22Rv1 (cell line): Measurements from ENCODE around the gene DDIT4.

Source experiments
- ZFX ChIP-seq: fragments of 450-650 bp; IDR thresholded peaks from 2 replicates; pipeline ENCODE4 v1.6.1; 2017; ENCODE audit warnings: antibody characterized with exemption, borderline replicate concordance
- TF ChIP-seq, protein P1 (sequence below): fragments of 450-650 bp; IDR thresholded peaks from 2 replicates; pipeline ENCODE4 v1.5.1; 2017; ENCODE audit warnings: mild to moderate bottlenecking

- TF ChIP-seq, protein P1, sequence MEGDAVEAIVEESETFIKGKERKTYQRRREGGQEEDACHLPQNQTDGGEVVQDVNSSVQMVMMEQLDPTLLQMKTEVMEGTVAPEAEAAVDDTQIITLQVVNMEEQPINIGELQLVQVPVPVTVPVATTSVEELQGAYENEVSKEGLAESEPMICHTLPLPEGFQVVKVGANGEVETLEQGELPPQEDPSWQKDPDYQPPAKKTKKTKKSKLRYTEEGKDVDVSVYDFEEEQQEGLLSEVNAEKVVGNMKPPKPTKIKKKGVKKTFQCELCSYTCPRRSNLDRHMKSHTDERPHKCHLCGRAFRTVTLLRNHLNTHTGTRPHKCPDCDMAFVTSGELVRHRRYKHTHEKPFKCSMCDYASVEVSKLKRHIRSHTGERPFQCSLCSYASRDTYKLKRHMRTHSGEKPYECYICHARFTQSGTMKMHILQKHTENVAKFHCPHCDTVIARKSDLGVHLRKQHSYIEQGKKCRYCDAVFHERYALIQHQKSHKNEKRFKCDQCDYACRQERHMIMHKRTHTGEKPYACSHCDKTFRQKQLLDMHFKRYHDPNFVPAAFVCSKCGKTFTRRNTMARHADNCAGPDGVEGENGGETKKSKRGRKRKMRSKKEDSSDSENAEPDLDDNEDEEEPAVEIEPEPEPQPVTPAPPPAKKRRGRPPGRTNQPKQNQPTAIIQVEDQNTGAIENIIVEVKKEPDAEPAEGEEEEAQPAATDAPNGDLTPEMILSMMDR, result no peak
- TF ChIP-seq ZFX, result no peak
These were observed 18.7 kb upstream of the DDIT4 start for GRCh38 chr10:72254813-72255568.
